WI38 (cell line): Measurements from ENCODE around the gene TGM3.

Experiments used
- H3K4me3 ChIP-seq: 2 replicates; pipeline ENCODE4 v1.5.1; 2011; ENCODE audit warnings: low read depth, mild to moderate bottlenecking, control low read depth, low read length
- CTCF ChIP-seq: IDR thresholded peaks from 2 replicates; pipeline ENCODE4 v1.5.1; 2012; ENCODE audit warnings: low read depth, mild to moderate bottlenecking, control low read depth, low read length

The TGM3 gene

GRCh38 chr20:2305479-2305878 lies 9.7 kb downstream of the TGM3 start:
- H3K4me3 ChIP-seq = no peak overlapping the region
- TF ChIP-seq CTCF = no peak

GRCh38 chr20:2305946-2306345 lies 10.1 kb downstream of the TGM3 start:
- TF ChIP-seq CTCF = no peak

GRCh38 chr20:2307136-2307535 lies 11.3 kb downstream of the TGM3 start:
- H3K4me3 ChIP-seq = no peak overlapping the region
- no peak for TF ChIP-seq CTCF

More at GRCh38 chr20:2305946-2306345, 10.1 kb downstream of the TGM3 start:
- no peak overlapping the region for H3K4me3 ChIP-seq

- no peak for TF ChIP-seq CTCF
- no peak overlapping the region for H3K4me3 ChIP-seq
Measured at GRCh38 chr20:2311329-2311728, 15.5 kb downstream of the TGM3 start.

GRCh38 chr20:2312876-2313275 lies 17.1 kb downstream of the TGM3 start:
- no peak overlapping the region for H3K4me3 ChIP-seq
- no peak for TF ChIP-seq CTCF

- H3K4me3 ChIP-seq = no peak overlapping the region
- TF ChIP-seq CTCF = no peak
Measured at GRCh38 chr20:2313316-2313715, 17.5 kb downstream of the TGM3 start.

- H3K4me3 ChIP-seq = no peak overlapping the region
- TF ChIP-seq CTCF = no peak
Measured at GRCh38 chr20:2314759-2315439, 19.1 kb downstream of the TGM3 start.
